Natural killer cell treated with Interleukin-12 subunit alpha and Interleukin-12 subunit beta and Interleukin-15 and Interleukin-18, amount 100 ng/mL, for 72 hours (primary cell): ENCODE data around the gene MRAP. TPM values are rescaled to one million over a fixed set of nuclear protein-coding genes. Genes with fewer than 3 reads are reported as not detected.
"Not testable (repeated sequence)": the region's sequence is repeated elsewhere in the genome, so short reads cannot be mapped to it uniquely, and the experiment has no call there.

Experiments used
- ATAC-seq, 2 donors: fragments of 150-1000 bp; cut with Tn5 transposase in 1 of 2; sonication (Bioruptor Pico), chemical (Tn5 transposase) in 1 of 2; 2 replicates each; pipeline ENCODE4 v1.10.0; 2021
- DNase-seq: peaks from one replicate; pipeline ENCODE4 v3.0.0; 2022; ENCODE audit warnings: low spot score
- H3K27ac Mint-ChIP-seq, 2 donors: 1 replicate in 1 of 2; 2 replicates in 1 of 2; pipeline ENCODE4 v1.8.0; 2022; ENCODE audit warnings: mixed read lengths in 2 of 2, mild to moderate bottlenecking in 1 of 2, moderate library complexity in 1 of 2
- H3K27me3 Mint-ChIP-seq, 2 donors: 1 replicate in 1 of 2; 2 replicates in 1 of 2; pipeline ENCODE4 v1.8.0; 2022; ENCODE audit warnings: mixed read lengths in 2 of 2
- H3K36me3 Mint-ChIP-seq: one replicate; pipeline ENCODE4 v1.8.0; 2022; ENCODE audit warnings: mixed read lengths
- H3K4me1 Mint-ChIP-seq, 2 donors: 1 replicate in 1 of 2; 2 replicates in 1 of 2; pipeline ENCODE4 v1.8.0; 2022; ENCODE audit warnings: low read depth in 2 of 2, mixed read lengths in 2 of 2, mild to moderate bottlenecking in 1 of 2
- H3K4me3 Mint-ChIP-seq: one replicate; pipeline ENCODE4 v1.8.0; 2022; ENCODE audit warnings: mixed read lengths
- H3K9me3 Mint-ChIP-seq: 2 replicates; pipeline ENCODE4 v1.8.0; 2022; ENCODE audit warnings: mixed read lengths
- total RNA-seq, 2 donors: library from RNA; stranded (reverse); gene quantifications; one replicate each; pipeline ENCODE4 v1.2.3, GENCODE V29; 2022

MRAP gene
- total RNA-seq: not detected

DNA sequence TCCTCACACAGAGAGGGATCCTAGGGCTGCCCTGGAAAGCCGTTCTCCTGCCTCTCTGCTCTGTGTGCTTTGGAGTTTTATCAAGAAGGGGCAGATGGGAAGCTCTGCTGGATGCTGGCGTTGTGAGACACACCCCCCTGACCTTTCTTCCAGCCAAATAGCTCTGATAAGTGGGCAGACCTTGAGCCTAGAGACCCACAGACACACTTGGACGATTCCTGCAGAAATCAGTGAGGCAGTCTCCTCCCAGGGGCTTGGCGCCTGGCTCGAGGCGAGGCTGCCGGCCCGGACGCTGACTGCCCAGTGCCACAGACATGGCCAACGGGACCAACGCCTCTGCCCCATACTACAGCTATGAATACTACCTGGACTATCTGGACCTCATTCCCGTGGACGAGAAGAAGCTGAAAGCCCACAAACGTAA, at the start of gene MRAP:
Gene MRAP (plus strand): TSS at position 198 of the 424 bp plus-strand sequence. CDS start 117 bp downstream, at position 315.
- ATAC-seq (no peak), DNase-seq (no peak)
- H3K4me3 Mint-ChIP-seq: no peak within 1 kb of the TSS
- no peak within 1 kb of the TSS for H3K27ac Mint-ChIP-seq
- H3K4me1 Mint-ChIP-seq: peaks cover 0 to 2% of the 10 kb centered on the region in 2 donors
- H3K36me3 Mint-ChIP-seq: no peaks in the 10 kb centered on the region
- H3K27me3 Mint-ChIP-seq: no peaks in the 10 kb centered on the region
- H3K9me3 Mint-ChIP-seq: no peaks in the 10 kb centered on the region

DNA sequence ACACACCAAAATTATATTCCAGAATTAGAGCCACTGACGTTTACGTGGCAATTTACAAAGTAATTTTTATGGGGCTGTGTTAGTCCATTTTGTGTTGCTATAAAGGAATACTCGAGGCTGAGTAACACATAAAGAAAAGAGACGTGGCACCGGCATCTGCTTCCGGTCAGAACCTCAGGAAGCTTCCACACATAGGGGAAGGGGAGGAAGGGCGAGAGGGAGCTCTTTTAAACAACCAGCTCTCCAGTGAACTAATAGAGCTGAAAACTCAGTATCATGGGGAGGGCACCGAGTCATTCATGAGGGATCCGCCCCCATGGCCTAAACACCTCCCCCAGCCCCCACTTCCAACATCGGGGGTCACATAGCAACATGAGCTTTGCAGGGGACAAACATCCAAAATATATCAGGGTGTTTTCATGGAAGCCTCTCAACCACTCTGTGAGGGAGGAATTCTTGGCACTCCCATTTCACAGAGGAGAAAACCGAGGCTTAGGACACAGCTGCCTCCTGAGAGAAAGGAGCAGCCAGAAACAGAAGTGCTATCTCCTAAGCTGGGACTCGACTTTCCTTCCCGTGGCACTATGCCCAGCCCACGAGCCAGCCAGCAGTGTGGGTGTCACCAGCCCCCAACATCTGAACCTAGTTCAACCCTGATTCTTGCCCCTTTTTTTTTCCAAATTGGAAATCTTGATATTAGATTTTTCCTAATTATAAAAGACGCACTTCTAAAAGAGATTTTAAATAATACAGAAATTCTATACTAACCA, 49.0 kb upstream of the MRAP start:
- H3K27me3 Mint-ChIP-seq: peaks cover 26 to 50% of the 10 kb centered on the region in 2 donors
- H3K4me3 Mint-ChIP-seq: no peak overlapping the region
- no peak overlapping the region for H3K27ac Mint-ChIP-seq

GRCh38 chr21:32252136-32252535, 46.5 kb upstream of the MRAP start:
- Mint-ChIP-seq H3K27ac (no peak overlapping the region), H3K27me3 (peaks cover 19 to 48% of the 10 kb centered on the region in 2 donors), H3K9me3 (no peaks in the 10 kb centered on the region), H3K4me1 (peaks cover 0 to 2% of the 10 kb centered on the region in 2 donors), H3K36me3 (no peaks in the 10 kb centered on the region), H3K4me3 (no peak overlapping the region)
- DNase-seq (no peak), ATAC-seq (no peak)

More for the DNA sequence above, 49.0 kb upstream of the MRAP start:
- no peak for DNase-seq
- ATAC-seq: no peak
- Mint-ChIP-seq H3K9me3 (no peaks in the 10 kb centered on the region), H3K4me1 (peaks cover 0 to 2% of the 10 kb centered on the region in 2 donors), H3K36me3 (no peaks in the 10 kb centered on the region)

DNA sequence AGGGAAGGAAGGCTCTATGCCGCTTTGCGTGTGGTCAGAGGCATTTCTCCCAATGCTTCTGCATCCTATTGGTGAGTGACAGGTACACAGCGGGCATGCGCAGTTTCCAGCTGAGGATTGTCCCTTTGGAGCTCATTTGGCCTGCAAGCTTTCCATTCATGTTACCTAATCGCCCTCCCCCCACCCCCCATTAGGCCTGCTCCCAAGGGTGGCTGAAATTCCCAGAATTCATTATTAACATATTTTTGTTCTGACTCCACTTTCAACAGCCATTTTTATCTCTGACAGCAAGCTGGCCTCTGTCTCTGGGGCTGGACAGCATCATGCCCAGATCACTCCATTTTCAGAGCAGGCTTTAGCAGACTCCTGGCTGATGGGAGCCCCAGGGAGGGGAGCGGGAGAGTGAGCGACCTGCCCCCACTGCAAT, 45.4 kb upstream of the MRAP start:
- H3K27me3 Mint-ChIP-seq: peaks cover 18 to 47% of the 10 kb centered on the region in 2 donors
- peaks cover 2 to 4% of the 10 kb centered on the region in 2 donors for H3K4me1 Mint-ChIP-seq
- no peak for ATAC-seq
- no peaks in the 10 kb centered on the region for H3K9me3 Mint-ChIP-seq
- H3K36me3 Mint-ChIP-seq: no peaks in the 10 kb centered on the region
- DNase-seq: no peak
- no peak overlapping the region for H3K4me3 Mint-ChIP-seq
- no peak overlapping the region for H3K27ac Mint-ChIP-seq

DNA sequence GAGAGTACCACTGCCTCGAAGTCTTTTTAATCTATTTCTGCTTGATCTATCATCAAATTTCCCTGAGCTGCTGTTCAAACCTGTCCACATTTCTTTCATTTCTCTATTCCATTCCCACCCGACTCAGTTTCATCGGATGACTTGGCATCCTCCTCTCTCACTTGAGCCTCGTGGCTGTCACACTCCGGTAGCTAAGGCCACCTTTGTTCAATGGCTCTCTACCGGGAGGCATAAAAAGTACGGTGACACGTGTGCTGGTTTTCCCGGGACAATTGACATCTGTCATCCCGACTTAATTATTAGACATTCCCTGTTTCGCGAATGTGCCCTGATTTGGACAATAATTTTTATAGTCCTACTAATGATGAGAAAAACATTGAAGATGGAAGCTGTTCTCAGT, 42.4 kb upstream of the MRAP start:
- ATAC-seq (no peak), DNase-seq (no peak)
- peaks cover 0 to 4% of the 10 kb centered on the region in 2 donors for H3K4me1 Mint-ChIP-seq
- no peaks in the 10 kb centered on the region for H3K9me3 Mint-ChIP-seq
- H3K27me3 Mint-ChIP-seq: peaks cover 9 to 32% of the 10 kb centered on the region in 2 donors
- H3K27ac Mint-ChIP-seq: no peak overlapping the region
- no peak overlapping the region for H3K4me3 Mint-ChIP-seq
- no peaks in the 10 kb centered on the region for H3K36me3 Mint-ChIP-seq

GRCh38 chr21:32256873-32257620, 41.6 kb upstream of the MRAP start:
- Mint-ChIP-seq H3K27ac (no peak overlapping the region), H3K4me3 (no peak overlapping the region), H3K36me3 (no peaks in the 10 kb centered on the region), H3K9me3 (no peaks in the 10 kb centered on the region), H3K4me1 (peaks cover 0 to 4% of the 10 kb centered on the region in 2 donors), H3K27me3 (peaks cover 5 to 24% of the 10 kb centered on the region in 2 donors)
- ATAC-seq (no peak), DNase-seq (no peak)

DNA sequence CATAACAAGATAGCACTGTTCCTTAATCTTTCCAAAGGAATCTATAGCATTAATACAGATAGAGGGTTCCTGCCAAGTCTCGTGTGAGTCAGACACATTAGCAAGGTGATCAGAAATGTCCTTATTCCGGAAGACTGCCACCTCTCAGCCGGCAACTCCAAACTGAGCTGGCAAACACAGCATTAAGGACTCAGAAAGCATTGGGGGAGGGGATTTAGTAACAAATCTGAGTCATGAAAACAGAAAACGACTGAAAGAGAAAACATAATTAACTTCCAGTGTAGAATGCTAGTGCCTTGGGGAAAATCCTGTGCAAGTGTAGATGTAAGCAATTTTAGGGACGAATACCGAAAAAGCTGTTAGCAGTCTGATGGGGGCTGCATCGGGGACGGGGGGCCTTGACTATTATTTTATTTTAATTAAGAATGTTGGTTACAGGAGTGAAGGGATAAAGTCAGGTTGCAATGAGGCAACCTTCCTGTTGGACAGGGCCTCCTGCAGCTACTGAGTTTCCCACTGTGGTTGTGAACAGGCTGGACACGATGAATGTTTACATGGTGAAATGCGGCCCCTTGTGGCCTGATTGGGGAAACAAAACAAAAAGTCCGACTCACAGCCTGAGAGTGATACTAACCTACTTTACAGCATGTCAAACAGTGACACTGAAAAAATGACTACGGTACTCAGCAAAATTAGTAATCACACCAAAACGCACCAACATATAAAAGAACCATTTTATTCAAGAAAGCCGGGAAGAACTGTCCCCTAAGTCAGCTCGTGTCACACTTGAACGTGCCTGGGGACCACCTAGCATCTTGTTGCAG, 40.5 kb upstream of the MRAP start:
- Mint-ChIP-seq H3K36me3 (no peaks in the 10 kb centered on the region), H3K9me3 (no peaks in the 10 kb centered on the region), H3K27me3 (peaks cover 3 to 23% of the 10 kb centered on the region in 2 donors), H3K4me3 (no peak overlapping the region), H3K27ac (no peak overlapping the region), H3K4me1 (peaks cover 0 to 4% of the 10 kb centered on the region in 2 donors)
- DNase-seq (no peak), ATAC-seq (no peak)

DNA sequence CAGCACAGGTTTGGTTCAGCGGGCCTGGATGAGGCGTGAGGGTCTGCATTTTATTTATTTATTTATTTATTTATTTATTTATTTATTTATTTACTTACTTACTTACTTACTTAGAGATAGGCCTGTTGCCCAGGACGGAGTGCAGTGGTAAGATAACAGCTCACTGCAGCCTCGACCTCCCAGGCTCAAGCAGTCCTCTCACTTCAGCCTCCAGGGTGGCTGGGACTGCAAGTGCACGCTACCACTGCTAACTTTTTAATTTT, 39.9 kb upstream of the MRAP start:
- not testable (repeated sequence) for H3K4me1 Mint-ChIP-seq, H3K9me3 Mint-ChIP-seq, H3K4me3 Mint-ChIP-seq, H3K27ac Mint-ChIP-seq, DNase-seq, H3K36me3 Mint-ChIP-seq, ATAC-seq
- peaks cover 3 to 23% of the 10 kb centered on the region in 2 donors for H3K27me3 Mint-ChIP-seq

- H3K27me3 Mint-ChIP-seq: peaks cover 3 to 16% of the 10 kb centered on the region in 2 donors
- peaks cover 0 to 4% of the 10 kb centered on the region in 2 donors for H3K4me1 Mint-ChIP-seq
- H3K4me3 Mint-ChIP-seq: no peak overlapping the region
- no peak for DNase-seq
- no peak overlapping the region for H3K27ac Mint-ChIP-seq
- no peaks in the 10 kb centered on the region for H3K9me3 Mint-ChIP-seq
- H3K36me3 Mint-ChIP-seq: no peaks in the 10 kb centered on the region
- no peak for ATAC-seq
Observed at GRCh38 chr21:32260130-32260529, 38.5 kb upstream of the MRAP start.

DNA sequence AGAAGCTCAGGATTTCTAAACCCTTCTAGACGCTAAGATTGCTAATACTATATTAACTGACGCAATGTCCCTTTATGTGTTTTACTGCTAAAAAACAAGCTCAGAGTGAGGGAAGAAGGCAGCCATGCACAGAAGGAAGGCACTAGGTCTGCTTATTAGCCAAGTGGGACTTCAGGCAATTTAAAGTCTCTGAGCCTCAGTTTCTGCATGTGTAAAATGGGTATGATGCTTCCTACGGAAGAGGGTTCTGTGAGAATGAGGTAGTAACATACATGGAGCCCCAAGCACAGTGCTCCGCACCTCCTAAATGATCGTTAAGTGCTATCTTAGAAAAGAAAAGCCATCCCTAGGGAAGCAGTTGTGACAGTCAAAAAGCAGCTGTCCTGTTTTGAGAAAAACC, 36.7 kb upstream of the MRAP start:
- Mint-ChIP-seq H3K27me3 (peaks cover 3 to 7% of the 10 kb centered on the region in 2 donors), H3K27ac (no peak overlapping the region), H3K4me3 (no peak overlapping the region), H3K9me3 (no peaks in the 10 kb centered on the region), H3K4me1 (peaks cover 0 to 4% of the 10 kb centered on the region in 2 donors), H3K36me3 (no peaks in the 10 kb centered on the region)
- no peak for ATAC-seq
- DNase-seq: no peak

GRCh38 chr21:32265321-32265720, 33.3 kb upstream of the MRAP start:
- not testable (repeated sequence) for H3K27me3 Mint-ChIP-seq, H3K9me3 Mint-ChIP-seq, H3K4me3 Mint-ChIP-seq, H3K27ac Mint-ChIP-seq, ATAC-seq, H3K36me3 Mint-ChIP-seq, DNase-seq, H3K4me1 Mint-ChIP-seq

DNA sequence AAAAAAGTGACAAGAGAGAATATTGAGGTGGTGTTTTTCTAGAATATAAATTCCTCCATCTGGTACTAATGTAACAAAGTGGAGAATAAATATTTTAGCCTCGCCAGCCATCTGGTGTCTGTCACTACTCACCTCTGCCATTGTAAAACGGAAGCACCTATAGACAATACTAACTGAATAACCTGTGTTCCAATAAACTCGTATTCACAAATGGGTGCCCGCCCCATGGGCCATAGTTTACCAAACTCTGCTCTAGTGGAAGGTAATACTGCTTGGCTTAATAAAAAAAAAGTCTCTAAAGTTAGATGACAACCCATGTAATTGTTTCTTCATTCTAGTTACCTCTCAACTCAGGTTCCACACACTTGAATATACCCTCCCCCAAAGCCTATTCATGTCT, 27.9 kb upstream of the MRAP start:
- no peak overlapping the region for H3K4me3 Mint-ChIP-seq
- peaks cover 6% of the 10 kb centered on the region for H3K36me3 Mint-ChIP-seq
- DNase-seq (no peak), ATAC-seq (no peak)
- H3K27me3 Mint-ChIP-seq: no peaks in the 10 kb centered on the region
- no peaks in the 10 kb centered on the region for H3K9me3 Mint-ChIP-seq
- no peak overlapping the region for H3K27ac Mint-ChIP-seq
- peaks cover under 1 to 5% of the 10 kb centered on the region in 2 donors for H3K4me1 Mint-ChIP-seq

GRCh38 chr21:32276671-32277070, 22.0 kb upstream of the MRAP start:
- no peak overlapping the region for H3K27ac Mint-ChIP-seq
- H3K9me3 Mint-ChIP-seq: no peaks in the 10 kb centered on the region
- H3K36me3 Mint-ChIP-seq: no peaks in the 10 kb centered on the region
- no peak for DNase-seq
- H3K27me3 Mint-ChIP-seq: no peaks in the 10 kb centered on the region
- no peak for ATAC-seq
- peaks cover 15 to 36% of the 10 kb centered on the region in 2 donors for H3K4me1 Mint-ChIP-seq
- no peak overlapping the region for H3K4me3 Mint-ChIP-seq

DNA sequence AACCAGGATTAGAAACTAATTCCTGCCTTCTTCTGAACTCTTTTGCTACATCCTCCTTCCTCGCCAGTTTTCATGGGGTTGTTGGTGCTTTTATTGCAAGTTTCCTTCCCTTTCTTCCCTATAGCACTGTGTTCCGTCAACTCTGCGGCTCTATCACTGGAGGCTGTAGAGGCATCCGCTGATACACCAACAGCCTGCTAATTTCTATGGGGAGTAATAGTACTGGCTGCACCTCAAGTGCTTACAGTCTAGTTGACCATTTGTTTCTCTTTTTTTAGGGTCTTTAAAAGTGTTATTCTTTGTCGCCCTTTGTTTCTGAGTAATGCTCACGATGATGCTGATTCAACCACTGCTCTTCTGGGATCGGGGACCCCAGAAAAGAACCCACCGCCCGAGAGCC, 20.6 kb upstream of the MRAP start:
- no peaks in the 10 kb centered on the region for H3K9me3 Mint-ChIP-seq
- H3K4me3 Mint-ChIP-seq: peak overlapping the region; percentile 97
- DNase-seq (no peak), ATAC-seq (no peak)
- H3K27me3 Mint-ChIP-seq: no peaks in the 10 kb centered on the region
- peaks cover 15 to 36% of the 10 kb centered on the region in 2 donors for H3K4me1 Mint-ChIP-seq
- H3K36me3 Mint-ChIP-seq: no peaks in the 10 kb centered on the region
- H3K27ac Mint-ChIP-seq: peak overlapping the region; percentile 88 to 97
